HCT116 (cell line): Measurements from ENCODE around the gene ACMSD.

Experiments used
- CEBPB ChIP-seq: IDR thresholded peaks from 2 replicates; pipeline ENCODE4 v1.6.1; 2012; ENCODE audit warnings: low read depth
- CTCF ChIP-seq, 3 experiments: fragments of 200-600 bp in 1 of 3; sonication (generic) in 1 of 3; IDR thresholded peaks in 2 of 3; conservative IDR thresholded peaks in 1 of 3; 2 replicates each; pipeline ENCODE4 v1.5.1; 2012 to 2017; ENCODE audit warnings: low read depth in 2 of 3, low read length in 2 of 3, antibody characterized with exemption in 1 of 3, borderline replicate concordance in 1 of 3, control low read depth in 1 of 3, mild to moderate bottlenecking in 1 of 3, mixed read lengths in 1 of 3, mixed run types in 1 of 3, moderate library complexity in 1 of 3; ENCODE audit not compliant: insufficient read depth in 1 of 3
- ELF1 ChIP-seq: IDR thresholded peaks from 2 replicates; pipeline ENCODE4 v1.6.1; 2012; ENCODE audit warnings: low read depth, borderline replicate concordance
- EZH2 ChIP-seq: fragments of 200-600 bp; sonication (generic); IDR thresholded peaks from 2 replicates; pipeline ENCODE4 v1.6.1; 2017; ENCODE audit warnings: antibody characterized with exemption, mixed run types
- FOSL1 ChIP-seq: IDR thresholded peaks from 2 replicates; pipeline ENCODE4 v1.6.1; 2012; ENCODE audit warnings: low read depth
- MAX ChIP-seq: IDR thresholded peaks from 2 replicates; pipeline ENCODE4 v1.6.1; 2012
- POLR2A ChIP-seq: IDR thresholded peaks from 2 replicates; pipeline ENCODE4 v1.7.0; 2011; ENCODE audit warnings: borderline replicate concordance; ENCODE audit not compliant: insufficient read depth, insufficient read length; ENCODE audit errors: extremely low read depth
- POLR2AphosphoS5 ChIP-seq: IDR thresholded peaks from 2 replicates; pipeline ENCODE4 v1.6.1; 2011; ENCODE audit warnings: mild to moderate bottlenecking, low read depth, low read length, moderate library complexity

- TF ChIP-seq POLR2A = no peak
- TF ChIP-seq EZH2 = no peak
- no peak for TF ChIP-seq CEBPB
- no peak for TF ChIP-seq CTCF (IDR thresholded peaks at IDR 0.05 in 2 of 3, conservative IDR thresholded peaks at IDR 0.05 in 1 of 3; ENCODE audit: borderline replicate concordance in 1 of 3, insufficient read depth in 1 of 3, low read depth in 2 of 3, low read length in 2 of 3)
- no peak for TF ChIP-seq ELF1
- TF ChIP-seq MAX = no peak
- TF ChIP-seq FOSL1 = no peak
- TF ChIP-seq POLR2AphosphoS5 = no peak
These were observed at the start of gene ACMSD for GRCh38 chr2:134838143-134838620.
